OCI-LY3 (cell line): ENCODE data around the gene YBX1.
"Not testable (repeated sequence)": the region's sequence is repeated elsewhere in the genome, so short reads cannot be mapped to it uniquely, and the experiment has no call there.

Experiments
- H2AFZ ChIP-seq: fragments of 200-600, 300-600 bp; shearing (Covaris generic); 2 replicates; pipeline ENCODE4 v1.6.0; 2014; ENCODE audit warnings: antibody characterized with exemption, low read depth, low read length
- H3K27ac ChIP-seq: fragments of 200-600, 300-600 bp; sonication (generic); 2 replicates; pipeline ENCODE4 v1.5.1; 2014; ENCODE audit warnings: mild to moderate bottlenecking, low read length, moderate library complexity, mixed read lengths
- H3K27me3 ChIP-seq: fragments of 200-600, 300-600 bp; sonication (generic); 2 replicates; pipeline ENCODE4 v1.6.1; 2014; ENCODE audit warnings: low read depth, low read length, mixed read lengths
- H3K36me3 ChIP-seq: fragments of 200-600, 300-600 bp; sonication (generic); replicated peaks from 2 replicates; pipeline ENCODE3; 2014; ENCODE audit warnings: low read depth, low read length, mixed read lengths
- H3K4me1 ChIP-seq: fragments of 300-600, 200-600 bp; sonication (generic); 2 replicates; pipeline ENCODE4 v1.6.1; 2014; ENCODE audit warnings: low read length, mixed read lengths
- H3K4me2 ChIP-seq: fragments of 200-600, 300-600 bp; sonication (generic); 2 replicates; pipeline ENCODE4 v1.6.1; 2014; ENCODE audit warnings: low read length, mixed read lengths
- H3K4me3 ChIP-seq: fragments of 300-600, 200-600 bp; sonication (generic); 2 replicates; pipeline ENCODE4 v1.5.1; 2014; ENCODE audit warnings: antibody characterized with exemption, mild to moderate bottlenecking, low read length, moderate library complexity
- H3K79me2 ChIP-seq: fragments of 300-600, 200-600 bp; shearing (Covaris generic); 2 replicates; pipeline ENCODE4 v1.6.1; 2014; ENCODE audit warnings: mild to moderate bottlenecking, low read length, mixed read lengths
- H3K9ac ChIP-seq: fragments of 300-600, 200-600 bp; shearing (Covaris generic); 2 replicates; pipeline ENCODE4 v1.6.0; 2014; ENCODE audit warnings: mild to moderate bottlenecking, low read length, moderate library complexity
- H3K9me3 ChIP-seq: fragments of 200-600, 300-600 bp; shearing (Covaris generic); 2 replicates; pipeline ENCODE4 v1.6.1; 2014; ENCODE audit warnings: low read length, mixed read lengths; ENCODE audit not compliant: insufficient read depth
- H4K20me1 ChIP-seq: fragments of 200-600, 300-600 bp; sonication (generic); 2 replicates; pipeline ENCODE4 v1.6.1; 2016; ENCODE audit warnings: low read length, mixed read lengths; ENCODE audit not compliant: insufficient read depth
- CTCF ChIP-seq: fragments of 200-600, 300-600 bp; sonication (generic); IDR thresholded peaks from 2 replicates; pipeline ENCODE4 v1.5.1; 2014; ENCODE audit warnings: antibody characterized with exemption, low read length, low read depth
- EZH2phosphoT487 ChIP-seq: fragments of 200-600 bp; shearing (Covaris generic); IDR thresholded peaks from 2 replicates; pipeline ENCODE4 v1.6.1; 2018; ENCODE audit warnings: antibody characterized with exemption, mixed run types, low read depth

Gene YBX1

GRCh38 chr1:42723511-42723910, 41.3 kb downstream of the YBX1 start:
- no peaks in the 10 kb centered on the region for H3K79me2 ChIP-seq
- H3K4me3 ChIP-seq: no peak overlapping the region
- H3K4me1 ChIP-seq: no peaks in the 10 kb centered on the region
- no peak for TF ChIP-seq EZH2phosphoT487
- TF ChIP-seq CTCF: no peak
- no peak overlapping the region for H3K4me2 ChIP-seq
- no peaks in the 10 kb centered on the region for H3K36me3 ChIP-seq
- no peaks in the 10 kb centered on the region for H3K27me3 ChIP-seq
- no peak overlapping the region for H3K9ac ChIP-seq
- H3K27ac ChIP-seq: no peak overlapping the region
- H3K9me3 ChIP-seq: no peaks in the 10 kb centered on the region
- no peaks in the 10 kb centered on the region for H4K20me1 ChIP-seq
- H2AFZ ChIP-seq: no peak overlapping the region

DNA sequence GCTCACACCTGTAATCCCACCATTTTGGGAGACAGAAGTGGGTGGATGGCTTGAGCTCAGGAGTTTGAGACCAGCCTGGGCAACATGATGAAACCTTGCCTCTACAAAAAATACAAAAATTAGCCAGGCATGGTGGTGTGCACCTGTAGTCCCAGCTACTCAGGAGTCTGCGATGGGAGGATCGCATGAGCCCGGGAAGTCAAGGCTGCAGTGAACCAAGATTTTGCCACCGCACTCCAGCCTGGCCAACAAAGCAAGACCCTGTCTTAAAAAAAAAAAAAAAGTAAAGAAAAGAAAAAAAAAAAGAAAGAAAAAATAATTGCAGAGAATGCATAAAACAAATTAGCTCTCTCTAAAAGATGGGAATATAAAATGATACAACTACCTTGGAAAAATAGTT, 43.6 kb downstream of the YBX1 start:
- H3K4me1 ChIP-seq, H3K4me2 ChIP-seq, H3K27me3 ChIP-seq, H3K9ac ChIP-seq, H4K20me1 ChIP-seq, H3K9me3 ChIP-seq, H3K36me3 ChIP-seq, H3K27ac ChIP-seq, H3K79me2 ChIP-seq, H2AFZ ChIP-seq, H3K4me3 ChIP-seq: not testable (repeated sequence)

DNA sequence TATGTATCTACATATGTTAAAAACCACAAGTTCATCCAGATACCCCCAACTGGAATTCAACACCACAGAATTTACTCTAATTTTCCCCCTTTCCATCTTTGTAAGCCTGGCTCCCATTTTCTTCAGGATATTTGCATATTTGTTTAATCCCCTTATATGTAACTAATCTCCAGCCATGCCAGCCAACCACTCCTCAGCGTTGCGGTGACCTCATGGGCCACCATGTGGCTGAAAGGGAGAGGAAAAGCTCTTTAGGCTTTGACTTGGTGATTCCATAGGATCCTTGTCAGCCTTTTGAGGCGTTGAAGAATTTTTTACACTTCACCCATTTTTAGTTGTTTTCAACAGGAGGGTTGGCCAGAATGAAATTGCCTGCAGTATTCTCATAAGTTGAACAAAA, 47.8 kb downstream of the YBX1 start:
- TF ChIP-seq CTCF (no peak), EZH2phosphoT487 (no peak)
- Histone ChIP-seq H3K9ac (no peak overlapping the region), H3K36me3 (no peaks in the 10 kb centered on the region), H2AFZ (no peak overlapping the region), H3K4me3 (no peak overlapping the region), H3K4me2 (no peak overlapping the region), H3K79me2 (no peaks in the 10 kb centered on the region), H3K4me1 (peaks cover 9% of the 10 kb centered on the region), H3K9me3 (no peaks in the 10 kb centered on the region), H3K27me3 (no peaks in the 10 kb centered on the region), H3K27ac (no peak overlapping the region), H4K20me1 (no peaks in the 10 kb centered on the region)

DNA sequence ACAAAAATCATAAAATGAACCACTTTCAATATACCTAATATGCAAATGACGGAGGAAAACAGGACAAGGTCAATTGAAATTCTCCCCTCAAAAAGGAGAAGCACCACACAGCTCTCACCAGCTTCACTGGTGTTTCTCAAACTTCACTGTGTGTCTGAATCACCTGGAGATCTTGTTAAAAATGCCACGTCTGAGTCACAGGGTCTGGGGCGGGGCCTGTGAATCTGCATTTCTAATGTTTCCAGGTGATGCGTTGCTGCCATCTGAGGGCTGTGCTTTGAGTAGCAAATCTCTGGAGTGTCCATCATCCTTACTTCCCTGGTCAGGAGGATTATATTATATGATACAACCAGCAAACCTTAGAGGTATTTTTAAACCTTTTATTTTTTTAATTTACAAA, 48.8 kb downstream of the YBX1 start:
- peaks cover 9% of the 10 kb centered on the region for H3K4me1 ChIP-seq
- H2AFZ ChIP-seq: no peak overlapping the region
- peak overlapping the region; percentile 33 for H3K4me2 ChIP-seq
- H4K20me1 ChIP-seq: no peaks in the 10 kb centered on the region
- peak; percentile 32 for TF ChIP-seq CTCF
- no peak for TF ChIP-seq EZH2phosphoT487
- H3K27me3 ChIP-seq: no peaks in the 10 kb centered on the region
- H3K36me3 ChIP-seq: no peaks in the 10 kb centered on the region
- H3K27ac ChIP-seq: no peak overlapping the region
- H3K4me3 ChIP-seq: no peak overlapping the region
- H3K9ac ChIP-seq: no peak overlapping the region
- H3K79me2 ChIP-seq: no peaks in the 10 kb centered on the region
- no peaks in the 10 kb centered on the region for H3K9me3 ChIP-seq

DNA sequence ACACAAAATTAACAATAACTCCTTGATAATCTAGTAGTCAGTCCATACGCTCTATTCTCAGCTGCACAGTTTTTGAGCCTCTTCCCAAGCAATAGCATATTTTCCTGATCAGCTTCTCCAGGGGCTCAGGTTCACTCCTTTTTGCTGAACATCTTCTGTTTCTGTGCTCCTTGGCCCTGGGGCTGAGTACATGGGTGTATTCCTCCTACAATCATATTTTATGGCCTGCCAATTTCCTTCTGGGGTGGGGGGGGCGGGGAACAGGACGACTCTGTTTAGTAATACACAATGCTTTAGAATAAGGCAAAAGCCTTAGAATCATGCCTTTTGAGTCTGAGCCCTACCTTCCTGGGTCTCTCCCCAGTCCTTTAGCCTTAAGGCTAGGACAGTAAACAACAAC, 49.4 kb downstream of the YBX1 start:
- Histone ChIP-seq H3K4me1 (peaks cover 9% of the 10 kb centered on the region), H3K4me2 (no peak overlapping the region), H3K27me3 (no peaks in the 10 kb centered on the region), H3K9ac (no peak overlapping the region), H3K79me2 (no peaks in the 10 kb centered on the region), H3K9me3 (no peaks in the 10 kb centered on the region), H3K36me3 (no peaks in the 10 kb centered on the region), H3K27ac (no peak overlapping the region), H4K20me1 (no peaks in the 10 kb centered on the region), H2AFZ (no peak overlapping the region), H3K4me3 (no peak overlapping the region)
- no peak for TF ChIP-seq EZH2phosphoT487
- TF ChIP-seq CTCF: no peak
